ENCODE measurements around the gene SIT1.

DNA sequence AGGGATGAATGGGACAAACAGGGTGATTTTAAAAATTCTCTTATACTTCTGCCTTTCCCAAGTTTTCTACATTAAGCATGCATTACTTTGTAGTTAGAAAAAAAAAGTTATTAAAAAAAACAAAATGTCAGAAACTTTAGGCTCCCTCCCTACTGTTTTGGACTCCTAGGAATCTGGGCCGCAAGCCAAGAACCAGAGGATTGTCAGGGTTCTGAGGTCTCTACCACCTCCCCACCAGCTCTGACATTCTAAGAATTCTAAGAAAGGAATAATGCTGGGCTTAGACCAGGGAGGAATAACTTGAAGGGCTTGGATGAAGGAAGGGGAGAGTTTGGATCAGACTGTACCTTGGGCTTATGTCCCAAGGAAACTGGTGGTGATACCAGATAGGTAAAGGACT is 15.3 kb upstream of the SIT1 start:
- TF ChIP-seq, protein P1, sequence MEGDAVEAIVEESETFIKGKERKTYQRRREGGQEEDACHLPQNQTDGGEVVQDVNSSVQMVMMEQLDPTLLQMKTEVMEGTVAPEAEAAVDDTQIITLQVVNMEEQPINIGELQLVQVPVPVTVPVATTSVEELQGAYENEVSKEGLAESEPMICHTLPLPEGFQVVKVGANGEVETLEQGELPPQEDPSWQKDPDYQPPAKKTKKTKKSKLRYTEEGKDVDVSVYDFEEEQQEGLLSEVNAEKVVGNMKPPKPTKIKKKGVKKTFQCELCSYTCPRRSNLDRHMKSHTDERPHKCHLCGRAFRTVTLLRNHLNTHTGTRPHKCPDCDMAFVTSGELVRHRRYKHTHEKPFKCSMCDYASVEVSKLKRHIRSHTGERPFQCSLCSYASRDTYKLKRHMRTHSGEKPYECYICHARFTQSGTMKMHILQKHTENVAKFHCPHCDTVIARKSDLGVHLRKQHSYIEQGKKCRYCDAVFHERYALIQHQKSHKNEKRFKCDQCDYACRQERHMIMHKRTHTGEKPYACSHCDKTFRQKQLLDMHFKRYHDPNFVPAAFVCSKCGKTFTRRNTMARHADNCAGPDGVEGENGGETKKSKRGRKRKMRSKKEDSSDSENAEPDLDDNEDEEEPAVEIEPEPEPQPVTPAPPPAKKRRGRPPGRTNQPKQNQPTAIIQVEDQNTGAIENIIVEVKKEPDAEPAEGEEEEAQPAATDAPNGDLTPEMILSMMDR (conservative IDR thresholded peaks at IDR 0.05; ENCODE audit: low read length): no peak
- no peak for TF ChIP-seq EZH2phosphoT487 (IDR thresholded peaks at IDR 0.05; ENCODE audit: borderline replicate concordance)
